HepG2 (cell line): ENCODE data around the gene CCDC150. TPM values are rescaled to one million over a fixed set of nuclear protein-coding genes. Genes with fewer than 3 reads are reported as not detected.

ENCODE experiments used
- ATAC-seq: fragments of 200-7000 bp; cut with Tn5 transposase; 3 replicates; pipeline ENCODE4 v1.9.1; 2020; ENCODE audit warnings: mild to moderate bottlenecking, moderate library complexity
- BruUV-seq: library from RNA; stranded (reverse); fragments of 400-500 nt; replicated peaks from 2 replicates; lab custom pipeline; 2021; lab: Mats Ljungman, UMichigan
- CTCF ChIA-PET: fragments of 300-600 bp; formaldehyde crosslinking; extraction: SDS; loops from one replicate; lab custom pipeline; 2021; ENCODE audit warnings: low total read pairs, inconsistent platforms, low intra/inter-chr PET ratio; lab: Yijun Ruan, JAX
- POLR2A ChIA-PET: fragments of 350-600 bp; sonication (Branson Sonifier 250); formaldehyde crosslinking; loops from one replicate; lab custom pipeline; 2020; ENCODE audit warnings: antibody characterized with exemption, inconsistent platforms; lab: Yijun Ruan, JAX
- DNase-seq: peaks from one replicate; pipeline ENCODE4 v3.0.0-alpha.2; 2015; ENCODE audit warnings: low spot score
- FAIRE-seq: peaks from 3 replicates; lab custom pipeline; 2011; peaks lifted over from hg19 to GRCh38; lab: Jason Lieb, UNC
- H2AFZ ChIP-seq: one replicate; pipeline ENCODE4 v1.6.1; 2011; ENCODE audit warnings: low read length, inconsistent platforms
- H3K27ac ChIP-seq: fragments of 300-600 bp; 3 replicates; pipeline ENCODE4 v1.8.0; 2011; ENCODE audit warnings: mixed run types, mild to moderate bottlenecking, mixed read lengths, low read length, inconsistent platforms; ENCODE audit not compliant: insufficient read depth; ENCODE audit errors: extremely low read length
- H3K27me3 ChIP-seq, 2 experiments: fragments of 200-600 bp in 1 of 2; 2 replicates in 1 of 2; 3 replicates in 1 of 2; pipeline versions ENCODE4 v1.6.0 to v1.8.0; 2011; ENCODE audit warnings: low read length in 2 of 2, mild to moderate bottlenecking in 2 of 2, moderate library complexity in 2 of 2, inconsistent platforms in 1 of 2; ENCODE audit not compliant: insufficient read depth in 2 of 2, control insufficient read depth in 1 of 2
- H3K36me3 ChIP-seq, 2 experiments: fragments of 200-600 bp in 1 of 2; replicated peaks in 1 of 2; 2 replicates in 1 of 2; 3 replicates in 1 of 2; pipeline versions ENCODE4 v1.5.1 to v1.8.0; 2011; ENCODE audit warnings: low read length in 2 of 2, inconsistent platforms in 1 of 2; ENCODE audit not compliant: insufficient read depth in 2 of 2, control insufficient read depth in 1 of 2
- H3K4me1 ChIP-seq: 2 replicates; pipeline ENCODE4 v1.5.1; 2012; ENCODE audit warnings: low read length, inconsistent platforms; ENCODE audit not compliant: insufficient read depth
- H3K4me2 ChIP-seq: 2 replicates; pipeline ENCODE4 v1.6.0; 2011; ENCODE audit warnings: low read depth, low read length, inconsistent platforms
- H3K4me3 ChIP-seq, 3 experiments: fragments of 200-600 bp in 1 of 3; sonication (generic), shearing (Covaris generic) in 1 of 3; replicated peaks in 1 of 3; 2 replicates each; pipeline ENCODE4 v1.5.1; 2011 to 2016; ENCODE audit warnings: low read length in 3 of 3, inconsistent platforms in 2 of 3, low read depth in 2 of 3, mild to moderate bottlenecking in 2 of 3, control low read depth in 1 of 3, mixed read lengths in 1 of 3; ENCODE audit not compliant: insufficient read depth in 1 of 3
- H3K79me2 ChIP-seq: one replicate; pipeline ENCODE4 v1.6.1; 2011; ENCODE audit warnings: low read length, inconsistent platforms; ENCODE audit not compliant: insufficient read depth
- H3K9ac ChIP-seq: 2 replicates; pipeline ENCODE4 v1.6.0; 2011; ENCODE audit warnings: mild to moderate bottlenecking, low read depth, low read length, inconsistent platforms; ENCODE audit not compliant: insufficient read depth
- H3K9me3 ChIP-seq: 2 replicates; pipeline ENCODE4 v1.5.1; 2012; ENCODE audit warnings: mild to moderate bottlenecking, low read length
- H4K20me1 ChIP-seq: 2 replicates; pipeline ENCODE4 v1.6.0; 2011; ENCODE audit warnings: inconsistent platforms, mild to moderate bottlenecking, low read length, moderate library complexity; ENCODE audit not compliant: insufficient read depth
- AKAP8 ChIP-seq: sonication (generic); formaldehyde crosslinking; IDR thresholded peaks from 2 replicates; pipeline ENCODE4 v1.5.1; 2020; ENCODE audit warnings: mild to moderate bottlenecking, missing genetic modification reagents
- HNRNPL ChIP-seq: fragments of 200-400 bp; formaldehyde crosslinking; IDR thresholded peaks from 2 replicates; pipeline ENCODE4 v1.6.1; 2017; ENCODE audit warnings: mild to moderate bottlenecking, low read depth, low read length
- IRF2 ChIP-seq: IDR thresholded peaks from 2 replicates; pipeline ENCODE4 v1.6.1; 2018; ENCODE audit warnings: missing genetic modification reagents, missing compliant biosample characterization
- MIER3 ChIP-seq: IDR thresholded peaks from 2 replicates; pipeline ENCODE4 v1.6.1; 2016; ENCODE audit warnings: missing compliant biosample characterization, borderline replicate concordance
- NFRKB ChIP-seq: fragments of 450-650 bp; IDR thresholded peaks from 2 replicates; pipeline ENCODE4 v1.6.1; 2017
- RBM39 ChIP-seq: fragments of 200-400 bp; formaldehyde crosslinking; IDR thresholded peaks from one replicate; pipeline ENCODE4 v1.6.1; 2018; ENCODE audit warnings: antibody characterized with exemption, mild to moderate bottlenecking, low read depth, low read length; ENCODE audit not compliant: poor library complexity, severe bottlenecking
- ZEB1 ChIP-seq: IDR thresholded peaks from 2 replicates; pipeline ENCODE4 v1.6.1; 2012; ENCODE audit warnings: mild to moderate bottlenecking, low read depth, inconsistent platforms; ENCODE audit not compliant: insufficient replicate concordance
- ZNF260 ChIP-seq: sonication (generic); formaldehyde crosslinking; IDR thresholded peaks from 2 replicates; pipeline ENCODE4 v1.4.0; 2020; ENCODE audit warnings: missing genetic modification reagents, low read depth, mild to moderate bottlenecking, borderline replicate concordance
- ZNF274 ChIP-seq: sonication (generic); formaldehyde crosslinking; IDR thresholded peaks from 2 replicates; pipeline ENCODE4 v1.5.1; 2020; ENCODE audit warnings: mild to moderate bottlenecking, missing genetic modification reagents
- ZNF556 ChIP-seq: sonication (generic); formaldehyde crosslinking; IDR thresholded peaks from 2 replicates; pipeline ENCODE4 v1.4.0; 2020; ENCODE audit warnings: mild to moderate bottlenecking, missing genetic modification reagents, borderline replicate concordance
- ZNF570 ChIP-seq: sonication (generic); formaldehyde crosslinking; IDR thresholded peaks from 2 replicates; pipeline ENCODE4 v1.4.0; 2020; ENCODE audit warnings: mild to moderate bottlenecking, missing genetic modification reagents, borderline replicate concordance
- ZNF605 ChIP-seq: sonication (generic); formaldehyde crosslinking; IDR thresholded peaks from 2 replicates; pipeline ENCODE4 v1.8.0; 2022; ENCODE audit warnings: mild to moderate bottlenecking, missing genetic modification reagents
- ZNF614 ChIP-seq: IDR thresholded peaks from 2 replicates; pipeline ENCODE4 v1.6.1; 2018; ENCODE audit warnings: missing biosample characterization, missing genetic modification reagents, inconsistent platforms, borderline replicate concordance
- ZSCAN20 ChIP-seq: sonication (generic); formaldehyde crosslinking; IDR thresholded peaks from 2 replicates; pipeline ENCODE4 v1.4.0; 2020; ENCODE audit warnings: missing genetic modification reagents, mild to moderate bottlenecking, borderline replicate concordance
- ZSCAN25 ChIP-seq: sonication (generic); formaldehyde crosslinking; IDR thresholded peaks from 2 replicates; pipeline ENCODE4 v1.8.0; 2022; ENCODE audit warnings: mild to moderate bottlenecking, missing genetic modification reagents
- WGBS: methylation state at CpG from one replicate; pipeline ENCODE4 v1.1.6; 2017; ENCODE audit warnings: low lambda C conversion rate; 5-methylcytosine and 5-hydroxymethylcytosine counted together
- in situ Hi-C: cut with HindIII; loops from 2 replicates; pipeline ENCODE4 v1.10.0; 2017; ENCODE audit warnings: low pct_unique_long_range_greater_than_20kb; ENCODE audit not compliant: extremely low pct_ligation_motif_present
- intact Hi-C: fragments of 100-400 bp; cut with micrococcal nuclease; formaldehyde crosslinking; loops from one replicate; pipeline ENCODE4 v1.10.0; 2022; ENCODE audit not compliant: unreplicated experiment
- polyA plus RNA-seq, 8 experiments: library from polyadenylated mRNA; depleted of rRNA in 3 of 8; stranded (reverse) in 7 of 8; unstranded in 1 of 8; fragments of >200 nt; fragmentation: Illumina TruSeq in 4 of 8; extraction: Trizol in 4 of 8; gene quantifications; 2 replicates each; pipeline versions ENCODE4 v1.2.1 to v1.2.3, GENCODE V29; 2011 to 2016; ENCODE audit warnings: low read depth in 4 of 8, missing spikeins in 1 of 8, mixed read lengths in 1 of 8; ENCODE audit not compliant: insufficient read depth in 1 of 8
- total RNA-seq, 5 experiments: library from RNA; depleted of rRNA; stranded (reverse); fragments of >200 nt; fragmentation: Illumina TruSeq; extraction: Trizol; gene quantifications; 2 replicates each; pipeline ENCODE4 v1.2.3, GENCODE V29; 2016; ENCODE audit warnings: low read depth in 1 of 5
- TF ChIP-seq, protein P1 (sequence below), 2 experiments: sonication (generic) in 1 of 2; formaldehyde crosslinking in 1 of 2; IDR thresholded peaks; 2 replicates each; pipeline versions ENCODE4 v1.4.0 to v1.6.1; 2018 to 2020; ENCODE audit warnings: missing genetic modification reagents in 2 of 2, borderline replicate concordance in 1 of 2, low read depth in 1 of 2, mild to moderate bottlenecking in 1 of 2, missing biosample characterization in 1 of 2
- TF ChIP-seq, protein P2 (sequence below): sonication (generic); formaldehyde crosslinking; IDR thresholded peaks from 2 replicates; pipeline ENCODE4 v1.4.0; 2020; ENCODE audit warnings: missing genetic modification reagents, mild to moderate bottlenecking, borderline replicate concordance
- TF ChIP-seq, protein P3 (sequence below): sonication (generic); formaldehyde crosslinking; IDR thresholded peaks from 2 replicates; pipeline ENCODE4 v1.9.0; 2021; ENCODE audit warnings: missing genetic modification reagents, mild to moderate bottlenecking, borderline replicate concordance

The CCDC150 gene
- total and polyA plus RNA-seq, 2 of the 13 experiments (the other 11 are each of a cell fraction or from before 2014, with no cell fraction given) = 14.9 to 32.6 TPM

DNA sequence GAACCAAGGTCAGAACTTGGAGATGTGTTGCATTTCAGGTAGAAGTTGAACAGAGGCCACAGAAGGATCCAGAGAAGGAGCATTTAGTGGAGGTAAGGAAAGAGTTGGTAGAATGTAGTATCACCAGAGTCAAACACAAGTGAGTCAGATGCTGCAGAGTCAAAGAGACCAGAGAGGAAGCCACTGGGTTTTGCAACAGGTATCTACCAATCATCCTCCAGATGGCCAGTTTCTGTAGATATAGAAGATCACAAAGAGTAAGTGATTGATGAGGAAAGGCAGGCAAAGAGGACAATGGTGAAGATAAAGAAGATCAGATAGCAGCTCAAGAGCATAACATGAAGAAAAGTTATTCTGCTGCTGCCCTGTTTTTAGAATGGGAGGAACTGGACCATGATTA, 84.1 kb downstream of the CCDC150 start (continued):
- TF ChIP-seq, protein P1, sequence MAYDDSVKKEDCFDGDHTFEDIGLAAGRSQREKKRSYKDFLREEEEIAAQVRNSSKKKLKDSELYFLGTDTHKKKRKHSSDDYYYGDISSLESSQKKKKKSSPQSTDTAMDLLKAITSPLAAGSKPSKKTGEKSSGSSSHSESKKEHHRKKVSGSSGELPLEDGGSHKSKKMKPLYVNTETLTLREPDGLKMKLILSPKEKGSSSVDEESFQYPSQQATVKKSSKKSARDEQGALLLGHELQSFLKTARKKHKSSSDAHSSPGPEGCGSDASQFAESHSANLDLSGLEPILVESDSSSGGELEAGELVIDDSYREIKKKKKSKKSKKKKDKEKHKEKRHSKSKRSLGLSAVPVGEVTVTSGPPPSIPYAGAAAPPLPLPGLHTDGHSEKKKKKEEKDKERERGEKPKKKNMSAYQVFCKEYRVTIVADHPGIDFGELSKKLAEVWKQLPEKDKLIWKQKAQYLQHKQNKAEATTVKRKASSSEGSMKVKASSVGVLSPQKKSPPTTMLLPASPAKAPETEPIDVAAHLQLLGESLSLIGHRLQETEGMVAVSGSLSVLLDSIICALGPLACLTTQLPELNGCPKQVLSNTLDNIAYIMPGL (CRISPR knock-in tag; IDR thresholded peaks at IDR 0.05; ENCODE audit: borderline replicate concordance in 1 of 2, low read depth in 1 of 2) = no peak
- TF ChIP-seq IRF2 (CRISPR knock-in tag) (no peak), ZNF614 (CRISPR knock-in tag) (no peak), RBM39 (no peak), HNRNPL (no peak)
- TF ChIP-seq, protein P2, sequence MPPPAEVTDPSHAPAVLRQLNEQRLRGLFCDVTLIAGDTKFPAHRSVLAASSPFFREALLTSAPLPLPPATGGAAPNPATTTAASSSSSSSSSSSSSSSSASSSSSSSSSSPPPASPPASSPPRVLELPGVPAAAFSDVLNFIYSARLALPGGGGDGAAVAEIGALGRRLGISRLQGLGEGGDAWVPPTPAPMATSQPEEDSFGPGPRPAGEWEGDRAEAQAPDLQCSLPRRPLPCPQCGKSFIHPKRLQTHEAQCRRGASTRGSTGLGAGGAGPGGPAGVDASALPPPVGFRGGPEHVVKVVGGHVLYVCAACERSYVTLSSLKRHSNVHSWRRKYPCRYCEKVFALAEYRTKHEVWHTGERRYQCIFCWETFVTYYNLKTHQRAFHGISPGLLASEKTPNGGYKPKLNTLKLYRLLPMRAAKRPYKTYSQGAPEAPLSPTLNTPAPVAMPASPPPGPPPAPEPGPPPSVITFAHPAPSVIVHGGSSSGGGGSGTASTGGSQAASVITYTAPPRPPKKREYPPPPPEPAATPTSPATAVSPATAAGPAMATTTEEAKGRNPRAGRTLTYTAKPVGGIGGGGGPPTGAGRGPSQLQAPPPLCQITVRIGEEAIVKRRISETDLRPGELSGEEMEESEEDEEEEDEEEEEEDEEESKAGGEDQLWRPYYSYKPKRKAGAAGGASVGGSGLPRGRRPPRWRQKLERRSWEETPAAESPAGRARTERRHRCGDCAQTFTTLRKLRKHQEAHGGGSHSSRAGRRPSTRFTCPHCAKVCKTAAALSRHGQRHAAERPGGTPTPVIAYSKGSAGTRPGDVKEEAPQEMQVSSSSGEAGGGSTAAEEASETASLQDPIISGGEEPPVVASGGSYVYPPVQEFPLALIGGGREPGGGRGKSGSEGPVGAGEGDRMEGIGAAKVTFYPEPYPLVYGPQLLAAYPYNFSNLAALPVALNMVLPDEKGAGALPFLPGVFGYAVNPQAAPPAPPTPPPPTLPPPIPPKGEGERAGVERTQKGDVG (CRISPR knock-in tag) = no peak

DNA sequence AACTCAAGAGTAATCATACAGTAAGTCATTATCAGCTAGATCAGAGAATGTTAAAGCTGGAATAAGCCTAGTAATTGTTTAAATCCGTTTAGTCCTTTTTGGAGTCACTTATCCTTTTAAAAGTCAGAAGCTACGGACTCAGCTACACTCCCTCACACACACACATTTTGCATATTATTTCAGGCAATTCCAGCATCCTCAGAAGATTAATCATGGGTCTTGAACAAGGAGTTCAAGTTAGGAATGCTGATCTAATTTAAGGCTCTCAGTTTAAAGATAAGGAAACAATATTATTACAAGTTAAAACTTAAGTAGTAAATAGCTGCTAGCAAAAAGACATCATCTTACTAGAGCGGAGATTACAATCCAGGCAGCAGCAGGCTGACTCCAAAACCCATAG, 85.7 kb downstream of the CCDC150 start:
- in situ Hi-C loops (no loop called here), intact Hi-C loops (no loop called here)
- no peaks in the 10 kb centered on the region for H3K27me3 ChIP-seq
- H3K36me3 ChIP-seq = peaks cover 3 to 7% of the 10 kb centered on the region in 2 experiments; a peak in 4 of 5 replicates
- BruUV-seq = no TSS peak
- H3K79me2 ChIP-seq = no peaks in the 10 kb centered on the region
- ATAC-seq = no peak
- no peak for DNase-seq
- no peak overlapping the region for H3K27ac ChIP-seq
- H3K4me1 ChIP-seq = peaks cover 20% of the 10 kb centered on the region
- no peak overlapping the region for H3K9ac ChIP-seq
- CTCF ChIA-PET = no interaction called here
- H3K9me3 ChIP-seq = no peaks in the 10 kb centered on the region
- no peaks in the 10 kb centered on the region for H4K20me1 ChIP-seq
- no peak overlapping the region for H3K4me2 ChIP-seq
- FAIRE-seq = no peak
- POLR2A ChIA-PET = no interaction called here
- WGBS = 83% methylated on average over 3 of the region's 3 CpGs
- no peak overlapping the region for H2AFZ ChIP-seq
- H3K4me3 ChIP-seq = no peak overlapping the region
- no peak for TF ChIP-seq ZNF274 (CRISPR knock-in tag)
- no peak for TF ChIP-seq NFRKB
- no peak for TF ChIP-seq MIER3 (CRISPR knock-in tag)
- no peak for TF ChIP-seq AKAP8 (CRISPR knock-in tag)
- no peak for TF ChIP-seq ZNF260 (CRISPR knock-in tag)
- TF ChIP-seq ZNF556 = no peak
- no peak for TF ChIP-seq ZNF570 (CRISPR knock-in tag)
- no peak for TF ChIP-seq ZSCAN25 (CRISPR knock-in tag)
- TF ChIP-seq, protein P3, sequence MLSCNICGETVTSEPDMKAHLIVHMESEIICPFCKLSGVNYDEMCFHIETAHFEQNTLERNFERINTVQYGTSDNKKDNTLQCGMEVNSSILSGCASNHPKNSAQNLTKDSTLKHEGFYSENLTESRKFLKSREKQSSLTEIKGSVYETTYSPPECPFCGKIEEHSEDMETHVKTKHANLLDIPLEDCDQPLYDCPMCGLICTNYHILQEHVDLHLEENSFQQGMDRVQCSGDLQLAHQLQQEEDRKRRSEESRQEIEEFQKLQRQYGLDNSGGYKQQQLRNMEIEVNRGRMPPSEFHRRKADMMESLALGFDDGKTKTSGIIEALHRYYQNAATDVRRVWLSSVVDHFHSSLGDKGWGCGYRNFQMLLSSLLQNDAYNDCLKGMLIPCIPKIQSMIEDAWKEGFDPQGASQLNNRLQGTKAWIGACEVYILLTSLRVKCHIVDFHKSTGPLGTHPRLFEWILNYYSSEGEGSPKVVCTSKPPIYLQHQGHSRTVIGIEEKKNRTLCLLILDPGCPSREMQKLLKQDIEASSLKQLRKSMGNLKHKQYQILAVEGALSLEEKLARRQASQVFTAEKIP (CRISPR knock-in tag) = no peak
- no peak for TF ChIP-seq ZSCAN20 (CRISPR knock-in tag)
- TF ChIP-seq ZEB1 = no peak
- no peak for TF ChIP-seq ZNF605 (CRISPR knock-in tag)
